ENCODE results near the gene SOX6.

DNA sequence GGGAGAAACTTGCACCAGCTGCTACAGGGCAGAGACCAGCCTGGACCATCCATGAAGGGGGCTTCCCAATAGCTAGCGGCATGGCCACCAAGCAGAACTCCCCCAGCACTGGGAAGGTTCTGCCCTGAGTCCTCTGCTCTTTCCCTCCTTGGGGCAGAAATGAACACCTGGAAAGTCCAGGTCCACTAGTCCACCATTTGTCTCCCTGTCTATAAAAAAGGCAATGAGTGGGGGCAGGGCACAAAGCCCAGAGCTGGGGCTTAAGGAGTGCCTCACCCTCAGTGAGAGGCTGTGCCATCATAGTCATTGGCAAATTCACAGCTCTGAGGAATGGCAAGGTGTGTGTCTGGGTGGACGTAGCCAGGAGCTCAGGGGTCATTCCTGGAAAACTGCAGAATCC lies 420.3 kb downstream of the SOX6 start:
- TF ChIP-seq POLR2A (IDR thresholded peaks at IDR 0.05) = no peak
- TF ChIP-seq, protein P1, sequence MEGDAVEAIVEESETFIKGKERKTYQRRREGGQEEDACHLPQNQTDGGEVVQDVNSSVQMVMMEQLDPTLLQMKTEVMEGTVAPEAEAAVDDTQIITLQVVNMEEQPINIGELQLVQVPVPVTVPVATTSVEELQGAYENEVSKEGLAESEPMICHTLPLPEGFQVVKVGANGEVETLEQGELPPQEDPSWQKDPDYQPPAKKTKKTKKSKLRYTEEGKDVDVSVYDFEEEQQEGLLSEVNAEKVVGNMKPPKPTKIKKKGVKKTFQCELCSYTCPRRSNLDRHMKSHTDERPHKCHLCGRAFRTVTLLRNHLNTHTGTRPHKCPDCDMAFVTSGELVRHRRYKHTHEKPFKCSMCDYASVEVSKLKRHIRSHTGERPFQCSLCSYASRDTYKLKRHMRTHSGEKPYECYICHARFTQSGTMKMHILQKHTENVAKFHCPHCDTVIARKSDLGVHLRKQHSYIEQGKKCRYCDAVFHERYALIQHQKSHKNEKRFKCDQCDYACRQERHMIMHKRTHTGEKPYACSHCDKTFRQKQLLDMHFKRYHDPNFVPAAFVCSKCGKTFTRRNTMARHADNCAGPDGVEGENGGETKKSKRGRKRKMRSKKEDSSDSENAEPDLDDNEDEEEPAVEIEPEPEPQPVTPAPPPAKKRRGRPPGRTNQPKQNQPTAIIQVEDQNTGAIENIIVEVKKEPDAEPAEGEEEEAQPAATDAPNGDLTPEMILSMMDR (IDR thresholded peaks at IDR 0.05) = no peak
